Ishikawa (cell line): ENCODE data around the gene UPK3A.

ENCODE experiments used
- CEBPB ChIP-seq: IDR thresholded peaks from 2 replicates; pipeline ENCODE4 v1.6.1; 2012
- CREB1 ChIP-seq: IDR thresholded peaks from 2 replicates; pipeline ENCODE4 v1.6.1; 2012; ENCODE audit warnings: low read depth
- EGR1 ChIP-seq: IDR thresholded peaks from 2 replicates; pipeline ENCODE4 v1.6.1; 2012
- EP300 ChIP-seq: IDR thresholded peaks from 2 replicates; pipeline ENCODE4 v1.6.1; 2012; ENCODE audit warnings: borderline replicate concordance
- FOXM1 ChIP-seq: IDR thresholded peaks from 2 replicates; pipeline ENCODE4 v1.6.1; 2012; ENCODE audit warnings: low read depth, borderline replicate concordance
- MAX ChIP-seq: IDR thresholded peaks from 2 replicates; pipeline ENCODE4 v1.6.1; 2012
- NFIC ChIP-seq: IDR thresholded peaks from 2 replicates; pipeline ENCODE4 v1.6.1; 2012
- RAD21 ChIP-seq: IDR thresholded peaks from 2 replicates; pipeline ENCODE4 v1.6.1; 2012; ENCODE audit warnings: low read depth
- REST ChIP-seq: IDR thresholded peaks from 2 replicates; pipeline ENCODE4 v1.6.1; 2012; ENCODE audit warnings: low read depth, mild to moderate bottlenecking
- TAF1 ChIP-seq: IDR thresholded peaks from 2 replicates; pipeline ENCODE4 v1.6.1; 2012; ENCODE audit warnings: low read depth, mild to moderate bottlenecking
- TCF12 ChIP-seq: IDR thresholded peaks from 2 replicates; pipeline ENCODE4 v1.6.1; 2012; ENCODE audit warnings: low read depth
- TEAD4 ChIP-seq: IDR thresholded peaks from 2 replicates; pipeline ENCODE4 v1.6.1; 2012
- USF1 ChIP-seq: IDR thresholded peaks from 2 replicates; pipeline ENCODE4 v1.6.1; 2012
- YY1 ChIP-seq: IDR thresholded peaks from 2 replicates; pipeline ENCODE4 v1.6.1; 2012; ENCODE audit warnings: low read depth
- ZBTB7A ChIP-seq: IDR thresholded peaks from 2 replicates; pipeline ENCODE4 v1.6.1; 2012; ENCODE audit warnings: low read depth

Gene UPK3A

GRCh38 chr22:45318558-45319323, 34.0 kb downstream of the UPK3A start:
- TF ChIP-seq REST (no peak), TEAD4 (no peak), MAX (no peak), CEBPB (no peak), CREB1 (no peak), NFIC (no peak), ZBTB7A (no peak), RAD21 (no peak), FOXM1 (no peak), EP300 (no peak), TAF1 (no peak), EGR1 (no peak), USF1 (no peak), TCF12 (no peak), YY1 (no peak)

GRCh38 chr22:45319324-45319685, 34.6 kb downstream of the UPK3A start:
- no peak for TF ChIP-seq ZBTB7A
- no peak for TF ChIP-seq TEAD4
- TF ChIP-seq TAF1, result no peak
- no peak for TF ChIP-seq REST
- TF ChIP-seq CREB1, result no peak
- TF ChIP-seq YY1, result no peak
- TF ChIP-seq MAX, result no peak
- TF ChIP-seq USF1, result no peak
- no peak for TF ChIP-seq RAD21
- no peak for TF ChIP-seq EGR1
- no peak for TF ChIP-seq EP300
- no peak for TF ChIP-seq FOXM1
- TF ChIP-seq NFIC, result no peak
- TF ChIP-seq TCF12, result no peak
- TF ChIP-seq CEBPB, result no peak

- TF ChIP-seq MAX (no peak), EGR1 (no peak), FOXM1 (no peak), NFIC (no peak), TCF12 (no peak), CEBPB (no peak)
Observed at GRCh38 chr22:45320357-45320976, 35.7 kb downstream of the UPK3A start.

GRCh38 chr22:45321827-45322226, 37.1 kb downstream of the UPK3A start:
- no peak for TF ChIP-seq TEAD4
- no peak for TF ChIP-seq REST
- no peak for TF ChIP-seq TAF1
- TF ChIP-seq ZBTB7A, result no peak
- TF ChIP-seq MAX, result no peak
- TF ChIP-seq FOXM1, result no peak
- no peak for TF ChIP-seq YY1
- TF ChIP-seq USF1, result no peak
- TF ChIP-seq CREB1, result no peak
- no peak for TF ChIP-seq EGR1
- TF ChIP-seq CEBPB, result no peak
